ENCODE results near the gene UNC45A. TPM values are rescaled to one million over a fixed set of nuclear protein-coding genes. Genes with fewer than 3 reads are reported as not detected.

UNC45A gene
- total RNA-seq, 3 donors from 2014 or later (not counting 1 experiment from before 2014, with no cell fraction given), result 39.0 to 58.1 (median 51.5) TPM

DNA sequence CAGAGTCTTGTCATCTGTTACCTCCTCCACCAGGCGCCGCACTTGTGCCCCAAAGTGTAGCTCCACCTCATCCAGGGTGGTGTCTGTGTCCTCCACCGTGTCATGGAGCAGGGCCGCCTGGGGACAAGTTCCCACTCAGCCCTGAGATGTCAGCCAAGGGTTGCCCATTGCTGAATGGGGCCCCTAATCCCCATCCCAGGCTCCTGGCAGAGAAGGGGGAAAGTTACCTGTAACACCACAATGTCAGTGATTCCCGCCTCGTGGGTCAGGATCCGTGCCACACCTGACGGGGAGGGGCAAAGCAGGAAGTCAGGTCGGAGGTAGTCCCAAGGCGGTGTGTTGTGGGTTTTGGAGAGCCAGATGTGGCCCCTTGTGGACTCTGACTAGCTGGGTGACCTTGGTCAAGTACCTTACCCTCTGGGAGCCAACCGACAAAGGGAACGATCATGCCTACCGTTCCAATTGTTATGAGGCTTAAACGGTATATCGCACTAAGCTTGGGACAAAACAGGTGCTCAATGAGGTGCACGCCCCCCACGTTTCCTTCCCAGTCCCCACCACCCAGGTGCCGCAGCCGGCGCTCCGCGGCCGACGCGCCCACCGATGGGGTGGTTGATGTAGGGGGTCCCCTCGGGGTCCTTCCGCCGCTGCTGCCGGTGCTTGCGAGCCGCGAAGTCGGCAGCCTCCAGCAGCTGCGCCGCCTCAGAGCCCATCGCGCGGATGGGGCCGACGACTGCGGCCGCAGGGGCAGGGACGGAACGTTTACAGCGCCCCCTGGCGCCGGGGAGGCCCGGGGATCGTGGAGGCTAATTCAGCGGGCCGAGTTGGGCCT is 3.0 kb upstream of the UNC45A start, which contains the start of gene HDDC3:
TSS of gene HDDC3 (minus strand) at position 722 of the 832 bp plus-strand sequence. CDS start at position 713, 9 bp downstream.
- no peaks in the 10 kb centered on the region for H3K9me3 ChIP-seq (ENCODE audit: control insufficient read depth, insufficient read depth, low read length)
- Mint-ChIP-seq H3K27me3 (ENCODE audit: low read depth in 2 of 2) (no peaks in the 10 kb centered on the region), H3K27ac (peak within 1 kb of the TSS; percentile 97), H3K36me3 (no peaks in the 10 kb centered on the region), H3K9me3 (no peaks in the 10 kb centered on the region), H3K4me3 (peak within 1 kb of the TSS; percentile 94), H3K4me1 (peaks cover 53 to 62% of the 10 kb centered on the region in 2 donors)
- no peaks in the 10 kb centered on the region for H3K36me3 ChIP-seq (ENCODE audit: control insufficient read depth, insufficient read depth, low read length)
- DNase-seq, result peak; percentile 91 to 93
- H3K4me1 ChIP-seq (ENCODE audit: control insufficient read depth, insufficient read depth, low read length), result peaks cover 55% of the 10 kb centered on the region
- H3K27me3 ChIP-seq (ENCODE audit: control insufficient read depth, insufficient read depth, low read length), result no peaks in the 10 kb centered on the region
- ATAC-seq, result peak; percentile 46 to 70 (median 55)
- TF ChIP-seq, protein P1, sequence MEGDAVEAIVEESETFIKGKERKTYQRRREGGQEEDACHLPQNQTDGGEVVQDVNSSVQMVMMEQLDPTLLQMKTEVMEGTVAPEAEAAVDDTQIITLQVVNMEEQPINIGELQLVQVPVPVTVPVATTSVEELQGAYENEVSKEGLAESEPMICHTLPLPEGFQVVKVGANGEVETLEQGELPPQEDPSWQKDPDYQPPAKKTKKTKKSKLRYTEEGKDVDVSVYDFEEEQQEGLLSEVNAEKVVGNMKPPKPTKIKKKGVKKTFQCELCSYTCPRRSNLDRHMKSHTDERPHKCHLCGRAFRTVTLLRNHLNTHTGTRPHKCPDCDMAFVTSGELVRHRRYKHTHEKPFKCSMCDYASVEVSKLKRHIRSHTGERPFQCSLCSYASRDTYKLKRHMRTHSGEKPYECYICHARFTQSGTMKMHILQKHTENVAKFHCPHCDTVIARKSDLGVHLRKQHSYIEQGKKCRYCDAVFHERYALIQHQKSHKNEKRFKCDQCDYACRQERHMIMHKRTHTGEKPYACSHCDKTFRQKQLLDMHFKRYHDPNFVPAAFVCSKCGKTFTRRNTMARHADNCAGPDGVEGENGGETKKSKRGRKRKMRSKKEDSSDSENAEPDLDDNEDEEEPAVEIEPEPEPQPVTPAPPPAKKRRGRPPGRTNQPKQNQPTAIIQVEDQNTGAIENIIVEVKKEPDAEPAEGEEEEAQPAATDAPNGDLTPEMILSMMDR (IDR thresholded peaks at IDR 0.05), result peak; percentile 98
- H3K4me3 ChIP-seq (ENCODE audit: low read length), result peak within 1 kb of the TSS; percentile 77
- intact Hi-C loops (cut with micrococcal nuclease), result loop anchor here (1.0 kb wide), 1 partner anchor 30 kb away; no protein-coding TSS in a partner anchor
- H3K27ac ChIP-seq (ENCODE audit: low read length), result peak within 1 kb of the TSS; percentile 88
- 0% methylated on average over 52 of the region's 52 CpGs for WGBS (ENCODE audit: insufficient coverage)

DNA sequence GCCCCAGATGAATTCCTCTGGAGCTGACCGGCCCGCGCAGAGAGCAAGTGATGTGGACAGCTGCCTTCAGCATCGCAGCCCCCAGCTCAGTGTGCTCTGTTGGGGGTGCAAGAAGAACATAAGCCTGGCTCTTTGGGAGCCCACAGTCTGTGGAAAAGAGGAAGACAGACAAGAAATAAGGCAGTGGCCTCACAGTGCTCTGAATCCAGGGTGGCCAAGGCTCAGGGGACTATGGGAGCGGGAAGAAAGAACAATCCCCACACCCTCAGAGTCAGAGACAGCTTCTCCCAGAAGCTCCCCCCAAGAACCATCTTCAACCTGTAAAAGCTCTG is 2.5 kb upstream of the UNC45A start:
- Mint-ChIP-seq H3K4me3 (peak overlapping the region; percentile 94), H3K27ac (peak overlapping the region; percentile 97), H3K36me3 (no peaks in the 10 kb centered on the region), H3K27me3 (ENCODE audit: low read depth in 2 of 2) (no peaks in the 10 kb centered on the region), H3K9me3 (no peaks in the 10 kb centered on the region), H3K4me1 (peaks cover 53 to 62% of the 10 kb centered on the region in 2 donors)
- TF ChIP-seq, protein P1 (IDR thresholded peaks at IDR 0.05), result peak; percentile 68
- peaks cover 55% of the 10 kb centered on the region for H3K4me1 ChIP-seq (ENCODE audit: control insufficient read depth, insufficient read depth, low read length)
- H3K27ac ChIP-seq (ENCODE audit: low read length), result peak overlapping the region; percentile 88
- DNase-seq (no peak), ATAC-seq (no peak)
- peak overlapping the region; percentile 77 for H3K4me3 ChIP-seq (ENCODE audit: low read length)
- H3K36me3 ChIP-seq (ENCODE audit: control insufficient read depth, insufficient read depth, low read length), result no peaks in the 10 kb centered on the region
- WGBS (ENCODE audit: insufficient coverage), result 17% methylated on average over 5 of the region's 5 CpGs
- intact Hi-C loops (cut with micrococcal nuclease), result loop anchor here (1.0 kb wide), 1 partner anchor 30 kb away; no protein-coding TSS in a partner anchor
- H3K27me3 ChIP-seq (ENCODE audit: control insufficient read depth, insufficient read depth, low read length), result no peaks in the 10 kb centered on the region
- H3K9me3 ChIP-seq (ENCODE audit: control insufficient read depth, insufficient read depth, low read length), result no peaks in the 10 kb centered on the region

DNA sequence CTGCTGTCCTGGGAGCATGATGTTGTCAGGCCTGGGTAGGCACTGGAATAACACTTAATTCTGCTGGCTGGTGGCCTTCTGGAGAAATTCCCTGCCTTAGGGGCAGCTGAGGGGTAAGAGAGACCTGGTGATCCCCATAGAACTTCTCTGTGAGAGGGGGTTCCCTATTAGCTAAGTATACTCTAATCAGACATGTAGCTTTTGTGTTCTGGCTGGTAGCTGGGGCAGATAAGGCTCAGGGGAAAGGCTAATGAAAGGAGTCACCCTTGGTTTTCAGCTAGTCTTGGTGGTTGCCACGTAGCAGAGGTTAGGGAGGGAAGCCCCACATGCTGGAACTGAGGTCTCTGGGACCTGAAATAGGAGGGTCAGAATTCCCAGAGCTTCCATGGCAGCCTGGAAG is 1.8 kb upstream of the UNC45A start:
- TF ChIP-seq, protein P1 (IDR thresholded peaks at IDR 0.05), result no peak
- Mint-ChIP-seq H3K27me3 (ENCODE audit: low read depth in 2 of 2) (no peaks in the 10 kb centered on the region), H3K4me1 (peaks cover 53 to 62% of the 10 kb centered on the region in 2 donors), H3K9me3 (no peaks in the 10 kb centered on the region), H3K4me3 (peak overlapping the region; percentile 50), H3K36me3 (no peaks in the 10 kb centered on the region), H3K27ac (peak overlapping the region; percentile 41 to 97)
- Histone ChIP-seq H3K36me3 (ENCODE audit: control insufficient read depth, insufficient read depth, low read length) (peaks cover 2% of the 10 kb centered on the region), H3K27ac (ENCODE audit: low read length) (no peak overlapping the region), H3K4me1 (ENCODE audit: control insufficient read depth, insufficient read depth, low read length) (peaks cover 55% of the 10 kb centered on the region), H3K27me3 (ENCODE audit: control insufficient read depth, insufficient read depth, low read length) (no peaks in the 10 kb centered on the region), H3K4me3 (ENCODE audit: low read length) (no peak overlapping the region), H3K9me3 (ENCODE audit: control insufficient read depth, insufficient read depth, low read length) (no peaks in the 10 kb centered on the region)
- DNase-seq (no peak), ATAC-seq (no peak)
- 78% methylated on average over 1 of the region's 1 CpG for WGBS (ENCODE audit: insufficient coverage)
- intact Hi-C loops (cut with micrococcal nuclease), result no loop called here
